Dermis microvascular lymphatic vessel endothelial cell (primary cell): ENCODE measurements around the gene MYO5B. TPM values are rescaled to one million over a fixed set of nuclear protein-coding genes. Genes with fewer than 3 reads are reported as not detected.

Experiments
- DNase-seq, 2 donors: peaks; one replicate each; pipeline versions ENCODE4 v3.0.0 to v3.0.0-alpha.2; 2010; ENCODE audit warnings: low read depth in 2 of 2
- total RNA-seq: library from RNA; depleted of rRNA; stranded (reverse); fragments of >200 nt; gene quantifications from 2 replicates; pipeline ENCODE4 v1.2.1, GENCODE V29; 2014

Gene MYO5B
- total RNA-seq, 1 donor from 2014 or later: 0.51 TPM

DNA sequence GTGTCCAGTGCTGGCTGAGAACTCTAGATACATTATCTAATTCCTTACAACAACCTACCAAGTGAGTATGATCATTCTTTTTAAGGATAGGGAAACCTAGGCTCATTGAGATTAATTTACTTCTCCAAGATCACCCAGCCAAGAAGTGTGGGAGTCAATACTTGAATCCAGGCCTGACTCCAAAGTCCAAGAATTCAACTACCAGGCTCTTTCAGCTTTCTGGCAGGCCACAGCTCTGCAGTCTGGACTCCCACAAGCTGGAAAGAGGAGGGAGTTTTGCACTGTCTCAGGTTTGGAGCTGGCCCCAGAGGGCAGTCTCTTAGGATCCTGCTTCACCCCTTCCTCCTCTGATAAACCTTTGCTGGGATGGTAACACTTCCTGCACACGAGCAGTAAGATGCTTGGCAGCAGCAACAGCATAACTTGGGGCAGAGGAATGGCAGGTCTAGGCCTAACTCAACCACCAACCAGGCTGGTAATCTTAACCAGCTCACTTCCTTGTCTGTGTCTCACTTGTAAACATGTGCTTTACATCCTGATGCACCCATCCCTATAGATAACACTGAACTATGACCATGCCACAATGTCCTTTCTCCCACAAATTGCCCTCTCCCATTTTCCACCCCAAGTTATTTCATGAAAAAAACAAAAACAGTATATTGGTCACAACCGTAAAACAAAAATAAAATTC lies 270.5 kb downstream of the MYO5B start:
- DNase-seq: no peak

GRCh38 chr18:49922228-49922627 lies 272.7 kb downstream of the MYO5B start:
- DNase-seq: no peak

GRCh38 chr18:49921318-49921985 lies 273.5 kb downstream of the MYO5B start:
- DNase-seq: no peak

- DNase-seq: no peak
Observed at GRCh38 chr18:49920731-49921130, 274.2 kb downstream of the MYO5B start.

- DNase-seq: no peak
Observed at GRCh38 chr18:49917742-49918141, 277.2 kb downstream of the MYO5B start.

- no peak for DNase-seq
Observed at GRCh38 chr18:49915352-49915751, 279.6 kb downstream of the MYO5B start.

GRCh38 chr18:49913221-49913620 lies 281.7 kb downstream of the MYO5B start:
- DNase-seq: no peak

- no peak for DNase-seq
Observed at GRCh38 chr18:49911427-49911826, 283.5 kb downstream of the MYO5B start.

DNA sequence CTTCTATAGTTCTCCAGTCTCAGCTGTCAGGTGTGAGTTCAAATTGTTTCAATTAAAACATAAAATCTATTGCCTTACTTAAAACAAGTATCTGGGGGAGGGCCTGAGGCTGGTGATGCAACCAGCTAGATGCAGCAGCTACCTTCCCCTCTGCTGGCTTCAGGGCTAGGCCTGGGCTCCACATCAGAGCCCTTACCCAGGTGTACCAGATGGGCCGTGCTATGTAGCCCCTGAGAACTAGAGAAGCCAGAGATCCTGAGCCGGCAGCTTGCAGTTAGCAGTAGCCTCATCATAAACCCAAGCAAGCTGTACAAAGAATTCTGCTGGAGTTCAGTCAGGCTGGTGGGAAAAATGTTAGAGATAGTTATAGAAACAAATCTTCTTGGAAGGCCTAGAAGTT lies 284.0 kb downstream of the MYO5B start:
- DNase-seq: no peak

- DNase-seq: no peak
Observed at GRCh38 chr18:49910019-49910418, 284.9 kb downstream of the MYO5B start.

GRCh38 chr18:49907346-49907929 lies 287.5 kb downstream of the MYO5B start:
- DNase-seq: no peak

DNA sequence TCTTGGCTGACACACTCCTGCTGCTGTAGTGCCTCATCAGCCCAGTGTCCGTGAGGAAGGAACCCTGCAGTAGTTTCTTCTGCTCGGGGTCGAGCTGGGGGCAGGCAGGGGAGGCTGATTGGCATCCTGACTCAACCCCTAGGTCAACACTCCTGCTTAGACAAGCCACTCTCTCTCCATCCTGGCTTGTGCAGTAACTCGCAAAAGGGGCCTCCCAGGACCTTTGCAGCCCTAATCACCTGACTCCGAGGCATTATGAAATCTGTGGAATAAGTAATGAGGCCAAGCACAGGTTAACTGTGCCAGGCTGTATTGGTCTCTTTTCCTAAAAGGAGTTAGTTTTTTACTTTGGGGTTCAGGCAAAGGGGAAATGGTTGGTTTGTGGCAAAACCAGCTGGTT lies 289.2 kb downstream of the MYO5B start:
- DNase-seq: no peak

- DNase-seq: no peak
Observed at GRCh38 chr18:49904871-49905555, 289.9 kb downstream of the MYO5B start.

- no peak for DNase-seq
Observed at GRCh38 chr18:49901862-49902340, 293.0 kb downstream of the MYO5B start.

- no peak for DNase-seq
Observed at GRCh38 chr18:49899657-49900330, 295.2 kb downstream of the MYO5B start.

DNA sequence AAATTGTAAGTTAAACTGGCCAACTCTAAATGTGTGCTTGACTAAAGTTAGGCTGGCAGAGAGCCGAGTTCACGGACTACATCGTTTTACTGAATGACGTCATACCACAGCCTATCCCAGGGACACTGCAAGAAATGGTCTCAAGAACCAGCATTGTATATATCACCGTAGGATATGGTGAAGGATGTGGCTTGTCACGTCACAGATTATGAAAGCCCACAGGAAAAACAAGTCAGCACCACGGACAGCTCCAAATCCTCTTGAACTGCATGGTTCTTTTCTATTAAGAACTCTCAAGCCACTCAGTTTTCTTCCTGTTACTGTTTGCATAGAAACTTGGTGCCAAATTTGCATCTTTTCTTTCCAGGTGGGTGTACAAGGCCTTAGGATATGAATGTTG lies 296.5 kb downstream of the MYO5B start:
- DNase-seq: peak; percentile 54 to 80

DNA sequence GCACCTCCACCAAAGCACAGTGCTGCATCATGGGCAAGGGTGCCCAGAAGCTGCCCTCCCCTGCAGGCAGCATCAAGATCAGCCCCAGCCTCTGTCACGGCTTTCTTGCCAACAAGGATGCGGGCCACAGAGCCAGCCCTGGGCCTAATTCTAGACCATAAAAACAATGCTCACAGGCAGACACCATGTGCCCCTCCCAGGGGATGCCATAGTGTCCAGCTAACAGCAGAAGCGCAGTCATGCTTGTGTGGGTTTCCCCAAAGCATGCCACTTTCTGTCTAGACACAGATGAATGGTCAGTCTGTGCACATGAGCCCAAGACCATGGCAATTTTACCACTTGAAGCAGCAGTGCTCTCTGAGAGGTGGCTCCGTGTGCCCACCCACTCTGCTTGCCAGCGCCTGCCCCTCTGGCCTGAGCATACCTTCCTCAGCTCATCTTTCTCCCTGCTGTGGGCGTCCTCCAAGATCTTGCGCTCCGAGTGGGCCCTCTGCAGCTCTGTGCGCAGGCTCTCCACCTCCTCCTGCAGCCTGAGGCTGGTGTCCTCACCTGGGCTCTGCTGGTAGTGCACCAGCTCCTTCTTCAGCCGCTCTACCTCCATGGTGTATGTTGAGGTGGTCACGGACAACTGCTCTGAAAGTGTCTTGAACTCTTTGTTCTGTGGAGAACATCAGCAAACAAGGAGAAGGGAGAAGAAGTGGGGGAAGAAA lies 300.3 kb downstream of the MYO5B start:
- no peak for DNase-seq

DNA sequence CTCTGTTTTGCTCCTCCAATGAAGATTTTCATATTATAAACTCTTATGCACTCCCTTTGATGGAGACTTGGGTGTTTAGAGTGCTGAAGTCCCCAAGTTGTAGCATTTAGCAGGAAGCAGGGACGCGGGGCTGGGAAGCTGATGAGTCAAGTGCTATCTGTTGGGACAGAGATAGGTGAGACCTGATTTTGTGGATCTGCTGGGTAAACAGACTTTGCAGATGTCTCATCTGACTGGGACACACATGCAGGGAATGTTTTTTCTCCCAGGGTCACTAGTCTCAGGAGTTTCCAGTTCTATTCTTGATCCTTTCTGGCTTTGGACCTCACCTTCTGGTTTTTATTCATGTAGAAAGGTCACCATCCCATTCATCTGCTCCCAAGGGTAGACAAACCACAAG lies 301.9 kb downstream of the MYO5B start:
- peak in 1 of 2 donors; percentile 3 for DNase-seq

DNA sequence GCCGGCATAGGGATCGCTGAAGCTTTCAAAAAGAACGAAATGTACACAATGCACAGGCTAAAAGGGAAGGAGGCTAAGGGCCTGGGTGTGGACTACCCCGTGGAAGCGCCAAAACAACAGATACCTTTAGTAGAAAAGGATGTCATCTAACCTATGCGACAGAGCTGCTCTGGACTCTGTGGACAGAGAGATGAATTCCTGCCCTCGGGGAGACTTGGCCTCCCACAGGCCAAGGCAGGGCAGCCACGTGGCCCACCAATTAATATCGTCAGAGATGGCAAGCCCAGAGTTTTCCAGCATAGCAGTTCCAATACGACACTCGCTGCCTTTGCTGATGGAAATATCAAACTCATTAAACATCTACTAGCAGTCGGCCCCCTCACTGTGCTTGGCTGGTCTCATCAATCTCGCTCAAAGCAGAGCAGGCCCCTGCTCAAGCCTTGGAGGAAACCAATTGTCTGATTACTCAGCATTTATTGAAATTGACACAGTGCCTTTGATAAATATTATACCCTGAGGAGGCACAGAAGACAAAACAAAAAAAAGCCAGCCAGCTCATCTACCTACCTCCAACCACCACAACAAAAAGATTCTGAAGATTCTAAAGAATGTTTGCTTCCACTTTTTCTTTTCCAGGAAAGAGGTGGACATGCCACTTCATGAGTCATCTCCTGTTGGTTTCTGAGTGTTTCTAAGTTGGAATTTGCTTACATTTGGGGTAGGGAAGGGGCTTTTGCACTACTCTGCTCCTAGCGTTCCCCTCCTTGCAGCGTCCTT lies 302.6 kb downstream of the MYO5B start:
- DNase-seq: peak in 1 of 2 donors; percentile 28

DNA sequence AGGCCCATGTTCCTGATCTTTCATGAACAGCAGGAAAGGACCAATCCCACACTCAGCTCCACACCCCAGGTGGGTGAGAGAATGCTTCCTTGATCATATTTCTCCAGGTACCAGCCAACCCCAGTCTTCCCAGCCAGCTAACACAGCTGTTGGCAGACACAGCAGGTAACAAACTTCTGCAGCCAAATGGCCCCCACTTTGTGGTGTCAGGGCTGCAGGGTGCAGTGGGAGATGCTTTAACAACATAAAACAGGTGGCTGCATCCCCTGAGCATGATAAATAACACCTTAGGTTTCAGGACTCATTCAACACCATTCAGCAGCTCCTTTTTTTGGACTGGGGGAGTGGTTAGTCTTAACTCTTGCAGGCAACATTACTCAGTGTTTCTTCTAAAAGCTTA lies 304.9 kb downstream of the MYO5B start:
- no peak for DNase-seq
